OCI-LY1 (cell line): Measurements from ENCODE around the gene SLC5A1.

ENCODE experiments used
- CTCF ChIP-seq: fragments of 200-600 bp; sonication (generic), shearing (Covaris generic); IDR thresholded peaks from 2 replicates; pipeline ENCODE4 v1.5.1; 2017; ENCODE audit warnings: mild to moderate bottlenecking, antibody characterized with exemption, low read length, moderate library complexity, mixed read lengths
- EZH2 ChIP-seq: fragments of 200-600 bp; sonication (generic), shearing (Covaris generic); IDR thresholded peaks from 2 replicates; pipeline ENCODE4 v1.8.0; 2017; ENCODE audit warnings: borderline replicate concordance, mixed run types, mild to moderate bottlenecking, antibody characterized with exemption, low read length, moderate library complexity, mixed read lengths

- TF ChIP-seq CTCF (no peak), EZH2 (no peak)
These were observed 27.0 kb upstream of the SLC5A1 start for GRCh38 chr22:32016081-32016480.
